Erythroblast (primary cell): ENCODE measurements around the gene CLMN.

Experiments used
- GATA1 ChIP-seq: IDR thresholded peaks from 2 replicates; pipeline ENCODE4 v1.6.1; 2011; ENCODE audit warnings: low read depth, mild to moderate bottlenecking, control low read depth, low read length, moderate library complexity
- POLR2A ChIP-seq: IDR thresholded peaks from 2 replicates; pipeline ENCODE4 v1.6.1; 2011; ENCODE audit warnings: mild to moderate bottlenecking, low read length

- TF ChIP-seq POLR2A = no peak
- TF ChIP-seq GATA1 = no peak
Measured at GRCh38 chr14:95339301-95339865, 19.7 kb upstream of the CLMN start.
